ENCODE results near the gene CIDEA. TPM values are rescaled to one million over a fixed set of nuclear protein-coding genes. Genes with fewer than 3 reads are reported as not detected.

The CIDEA gene
- total and polyA plus RNA-seq, 2 experiments from 2014 or later, result not detected

- Histone ChIP-seq H3K4me2 (ENCODE audit: unreplicated experiment) (peak overlapping the region; percentile 51), H3K27ac (peak overlapping the region; percentile 98), H3K9ac (peak overlapping the region; percentile 73), H4K20me1 (ENCODE audit: insufficient read depth) (peaks cover 12% of the 10 kb centered on the region; the same call in 1 of the 2 replicates), H3K9me2 (ENCODE audit: insufficient read depth) (no peaks in the 10 kb centered on the region), H2AFZ (no peak overlapping the region), H3K27me3 (replicated peaks; ENCODE audit: insufficient read depth) (no peaks in the 10 kb centered on the region), H3K36me3 (ENCODE audit: low read depth) (peaks cover 81% of the 10 kb centered on the region), H3K9me3 (ENCODE audit: low read depth) (no peaks in the 10 kb centered on the region), H3K79me2 (ENCODE audit: insufficient read depth) (peaks cover 100% of the 10 kb centered on the region), H3F3A (ENCODE audit: insufficient read depth) (peaks cover 94% of the 10 kb centered on the region), H3K4me3 (peak overlapping the region; percentile 34), H3K4me1 (ENCODE audit: insufficient read depth) (peaks cover 77% of the 10 kb centered on the region)
- TF ChIP-seq EZH2phosphoT487 (IDR thresholded peaks at IDR 0.05; ENCODE audit: insufficient read depth, low read depth), result no peak
- TF ChIP-seq EZH2 (IDR thresholded peaks at IDR 0.05; ENCODE audit: insufficient read depth, poor library complexity, severe bottlenecking), result no peak
- DNase-seq, result no peak
- in situ Hi-C loops (cut with MboI), result no loop called here
- WGBS, 2 experiments (ENCODE audit: low coverage in 1 of 2, low lambda C conversion rate in 2 of 2, missing lambda C conversion rate in 2 of 2), result 86 to 95% methylated on average over 1 of the region's 1 CpG
Measured at GRCh38 chr18:12314591-12315305, 60.6 kb downstream of the CIDEA start.

- Histone ChIP-seq H2AFZ (no peak overlapping the region), H3K36me3 (ENCODE audit: low read depth) (peaks cover 77% of the 10 kb centered on the region), H3K27ac (peak overlapping the region; percentile 98), H3K4me2 (ENCODE audit: unreplicated experiment) (peak overlapping the region; percentile 51), H3K27me3 (replicated peaks; ENCODE audit: insufficient read depth) (no peaks in the 10 kb centered on the region), H3K4me1 (ENCODE audit: insufficient read depth) (peaks cover 72% of the 10 kb centered on the region), H3K4me3 (peak overlapping the region; percentile 34), H3K9me3 (ENCODE audit: low read depth) (no peaks in the 10 kb centered on the region), H4K20me1 (ENCODE audit: insufficient read depth) (peaks cover 13% of the 10 kb centered on the region; the same call in 1 of the 2 replicates), H3K9ac (peak overlapping the region; percentile 73), H3F3A (ENCODE audit: insufficient read depth) (peaks cover 91% of the 10 kb centered on the region), H3K79me2 (ENCODE audit: insufficient read depth) (peaks cover 100% of the 10 kb centered on the region), H3K9me2 (ENCODE audit: insufficient read depth) (no peaks in the 10 kb centered on the region)
- WGBS, 2 experiments (ENCODE audit: low coverage in 1 of 2, low lambda C conversion rate in 2 of 2, missing lambda C conversion rate in 2 of 2), result 12 to 13% methylated on average over 10 of the region's 10 CpGs
- peak; percentile 79 for DNase-seq
- no peak for TF ChIP-seq EZH2 (IDR thresholded peaks at IDR 0.05; ENCODE audit: insufficient read depth, poor library complexity, severe bottlenecking)
- no peak for TF ChIP-seq EZH2phosphoT487 (IDR thresholded peaks at IDR 0.05; ENCODE audit: insufficient read depth, low read depth)
- in situ Hi-C loops (cut with MboI), result no loop called here
Measured at GRCh38 chr18:12315490-12315889, 61.3 kb downstream of the CIDEA start.

DNA sequence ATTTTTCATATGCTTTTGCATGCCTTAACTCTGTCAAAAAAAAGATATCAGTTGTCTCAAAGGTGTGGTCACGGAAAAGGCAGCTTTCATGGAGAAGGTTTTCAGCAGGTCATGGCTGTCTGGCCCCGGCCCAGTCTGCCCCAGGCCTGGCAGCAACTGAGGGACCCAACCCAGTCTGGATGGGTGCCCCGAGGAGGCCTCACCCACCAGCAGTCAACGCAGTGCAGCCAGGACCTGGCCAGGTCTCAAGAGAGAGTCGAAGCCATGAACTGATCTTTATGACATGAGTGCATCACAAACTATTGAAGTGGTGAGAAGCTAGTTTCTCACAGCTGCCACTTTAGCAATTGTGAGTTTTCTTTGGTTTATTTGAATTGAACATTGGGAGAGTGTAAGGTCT lies 61.8 kb downstream of the CIDEA start:
- H3K27ac ChIP-seq, result peak overlapping the region; percentile 98
- in situ Hi-C loops (cut with MboI), result no loop called here
- no peak overlapping the region for H2AFZ ChIP-seq
- peaks cover 17% of the 10 kb centered on the region; the same call in 1 of the 2 replicates for H4K20me1 ChIP-seq (ENCODE audit: insufficient read depth)
- H3K4me1 ChIP-seq (ENCODE audit: insufficient read depth), result peaks cover 67% of the 10 kb centered on the region
- peak overlapping the region; percentile 34 for H3K4me3 ChIP-seq
- H3K36me3 ChIP-seq (ENCODE audit: low read depth), result peaks cover 77% of the 10 kb centered on the region
- no peaks in the 10 kb centered on the region for H3K9me3 ChIP-seq (ENCODE audit: low read depth)
- H3K9me2 ChIP-seq (ENCODE audit: insufficient read depth), result no peaks in the 10 kb centered on the region
- TF ChIP-seq EZH2phosphoT487 (IDR thresholded peaks at IDR 0.05; ENCODE audit: insufficient read depth, low read depth) (no peak), EZH2 (IDR thresholded peaks at IDR 0.05; ENCODE audit: insufficient read depth, poor library complexity, severe bottlenecking) (no peak)
- DNase-seq, result peak; percentile 56
- H3K27me3 ChIP-seq (replicated peaks; ENCODE audit: insufficient read depth), result no peaks in the 10 kb centered on the region
- H3F3A ChIP-seq (ENCODE audit: insufficient read depth), result peaks cover 92% of the 10 kb centered on the region
- peaks cover 100% of the 10 kb centered on the region for H3K79me2 ChIP-seq (ENCODE audit: insufficient read depth)
- 5 to 15% methylated on average over 5 of the region's 5 CpGs for WGBS, 2 experiments (ENCODE audit: low coverage in 1 of 2, low lambda C conversion rate in 2 of 2, missing lambda C conversion rate in 2 of 2)
- H3K4me2 ChIP-seq (ENCODE audit: unreplicated experiment), result peak overlapping the region; percentile 51
- H3K9ac ChIP-seq, result peak overlapping the region; percentile 73

GRCh38 chr18:12317664-12318333 lies 63.6 kb downstream of the CIDEA start:
- Histone ChIP-seq H3K27me3 (replicated peaks; ENCODE audit: insufficient read depth) (no peaks in the 10 kb centered on the region), H3K4me3 (no peak overlapping the region), H4K20me1 (ENCODE audit: insufficient read depth) (peaks cover 27% of the 10 kb centered on the region; the same call in 1 of the 2 replicates), H3K4me1 (ENCODE audit: insufficient read depth) (peaks cover 49% of the 10 kb centered on the region), H3K4me2 (ENCODE audit: unreplicated experiment) (peak overlapping the region; percentile 48), H3K9me2 (ENCODE audit: insufficient read depth) (no peaks in the 10 kb centered on the region), H3K79me2 (ENCODE audit: insufficient read depth) (peaks cover 100% of the 10 kb centered on the region), H3K27ac (peak overlapping the region; percentile 98), H3F3A (ENCODE audit: insufficient read depth) (peaks cover 90% of the 10 kb centered on the region), H3K36me3 (ENCODE audit: low read depth) (peaks cover 76% of the 10 kb centered on the region), H2AFZ (no peak overlapping the region), H3K9ac (peak overlapping the region; percentile 73), H3K9me3 (ENCODE audit: low read depth) (no peaks in the 10 kb centered on the region)
- in situ Hi-C loops (cut with MboI), result no loop called here
- TF ChIP-seq EZH2 (IDR thresholded peaks at IDR 0.05; ENCODE audit: insufficient read depth, poor library complexity, severe bottlenecking), result no peak
- no peak for TF ChIP-seq EZH2phosphoT487 (IDR thresholded peaks at IDR 0.05; ENCODE audit: insufficient read depth, low read depth)
- peak; percentile 84 for DNase-seq
- 44 to 52% methylated on average over 6 of the region's 6 CpGs for WGBS, 2 experiments (ENCODE audit: low coverage in 1 of 2, low lambda C conversion rate in 2 of 2, missing lambda C conversion rate in 2 of 2)

Measured in GM23248 (cell line).